NCI-H526 (cell line): ENCODE results near the gene RUNX2.
"Not testable (repeated sequence)": the region's sequence is repeated elsewhere in the genome, so short reads cannot be mapped to it uniquely, and the experiment has no call there.

Source experiments
- DNase-seq, 2 experiments: peaks; one replicate each; lab custom pipeline; 2025; lab: John Stamatoyannopoulos, UW

RUNX2 gene

DNA sequence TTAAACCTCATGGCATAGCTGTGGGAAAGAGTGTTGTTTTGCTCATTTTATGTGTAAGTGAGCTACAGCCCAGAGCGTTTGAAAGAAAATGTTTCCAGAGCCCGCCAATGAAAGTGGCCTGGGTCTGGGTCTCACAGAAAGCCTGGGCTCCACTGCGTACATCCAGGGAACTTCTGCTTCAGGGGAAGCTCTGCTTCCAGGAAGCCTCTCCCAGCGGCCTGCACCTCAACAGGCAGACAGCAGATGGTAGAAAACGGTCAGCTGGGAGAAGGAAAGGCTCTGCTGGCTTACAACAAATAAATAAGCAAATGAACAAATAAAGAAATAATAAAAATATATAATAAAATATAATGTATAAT is 320.1 kb downstream of the RUNX2 start:
- DNase-seq = peak in 1 of 2 experiments; percentile 28

DNA sequence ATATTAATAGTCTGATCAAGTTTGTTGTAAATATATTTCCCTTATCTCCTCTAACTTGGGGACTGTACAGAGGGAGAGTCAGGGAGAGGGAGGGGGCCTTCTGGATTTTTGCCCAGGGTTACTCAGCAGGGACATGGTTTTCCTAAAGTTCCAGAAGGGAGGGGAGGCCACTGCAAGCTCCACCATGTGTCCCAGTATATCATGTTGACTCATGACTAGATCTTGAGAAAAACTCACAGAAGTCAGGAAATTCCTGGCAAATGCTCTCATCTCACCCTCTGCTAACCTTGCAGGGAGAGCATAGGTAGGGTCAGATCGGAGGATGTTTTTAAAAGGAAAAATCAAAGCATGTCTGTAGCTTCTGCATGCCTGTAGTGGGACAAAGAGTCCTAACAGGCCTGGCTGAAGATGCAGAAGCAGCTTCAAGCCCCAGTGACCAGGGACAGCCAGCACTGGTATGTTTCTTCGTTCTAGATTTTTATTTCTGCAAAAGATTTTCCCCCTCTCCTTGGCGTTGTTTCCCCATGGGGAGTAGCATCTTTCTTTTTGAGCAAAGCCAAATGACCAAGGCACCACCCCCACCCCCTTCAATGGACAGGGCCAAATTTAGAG is 322.5 kb downstream of the RUNX2 start:
- DNase-seq = no peak

DNA sequence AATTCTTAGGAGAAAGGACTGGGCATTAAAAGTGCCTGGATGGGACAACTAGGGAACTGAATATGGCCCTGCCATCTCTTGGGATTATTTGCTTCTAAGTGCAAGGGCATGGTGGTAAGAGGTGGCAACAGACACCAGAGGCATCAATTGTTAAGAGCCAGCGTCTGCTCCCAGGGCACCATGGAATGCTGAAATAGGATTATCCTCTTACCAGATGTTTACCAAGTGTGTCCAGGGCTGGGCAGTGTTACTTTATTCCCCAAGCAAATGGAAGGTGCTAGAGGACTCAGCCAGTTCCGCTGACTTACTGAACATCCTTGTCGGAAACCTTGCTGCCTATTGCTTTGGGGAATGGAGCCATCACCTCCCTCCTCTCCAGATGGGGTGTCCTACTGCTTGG is 323.2 kb downstream of the RUNX2 start:
- DNase-seq = no peak

DNA sequence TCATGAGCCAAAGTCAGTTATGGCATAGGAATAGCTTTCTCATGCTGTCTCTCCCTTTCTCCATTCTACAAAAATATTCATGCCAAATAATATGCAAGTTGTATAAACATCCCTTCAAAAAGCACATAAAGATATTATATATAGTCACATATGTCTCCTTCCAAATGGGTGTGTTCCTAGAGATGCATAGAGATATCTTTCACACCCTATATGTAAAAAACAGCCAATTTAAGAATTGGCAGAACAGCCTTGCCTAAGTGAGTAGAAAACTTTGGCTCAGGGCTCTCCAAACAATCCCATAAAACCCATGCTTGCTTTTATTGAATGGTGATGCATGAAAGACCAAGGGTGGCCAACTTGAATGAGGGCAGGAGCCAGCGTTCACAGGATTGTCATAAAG is 324.3 kb downstream of the RUNX2 start:
- no peak for DNase-seq

DNA sequence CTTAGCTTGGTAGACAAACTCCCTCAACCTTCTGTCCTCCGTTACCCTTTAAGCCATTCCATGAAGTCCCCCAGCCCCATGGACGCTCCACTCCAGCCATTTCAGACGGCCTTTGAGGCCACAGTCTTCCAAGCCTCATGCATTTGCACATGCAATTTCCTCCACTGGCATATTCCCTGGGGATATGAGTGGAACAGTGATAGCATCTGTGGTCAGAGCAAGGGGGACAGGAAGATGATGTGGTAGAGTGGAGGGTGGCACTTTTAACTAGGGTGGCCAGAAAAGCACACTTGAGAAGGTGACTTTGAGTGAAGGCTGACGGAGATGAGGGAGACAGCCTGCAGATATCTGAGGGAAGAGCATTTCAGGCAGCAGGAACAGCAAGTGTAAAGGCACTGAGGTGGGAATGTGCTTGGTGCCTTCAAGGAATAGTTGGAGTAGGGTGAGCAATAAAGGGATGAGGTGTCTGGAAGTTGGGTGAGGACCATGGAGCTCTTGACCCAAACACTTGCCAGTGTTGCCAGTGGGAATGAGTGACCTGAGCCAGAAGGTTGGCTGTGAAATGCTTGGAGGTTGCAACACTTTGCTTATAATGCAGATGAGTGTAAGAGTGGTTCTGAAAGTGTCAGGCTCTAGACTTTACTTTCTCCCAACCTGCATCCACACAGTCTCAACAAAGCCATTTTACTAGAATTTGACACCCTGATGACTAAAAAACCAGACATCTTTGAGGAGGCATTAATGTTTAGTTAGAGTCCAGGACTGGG is 325.2 kb downstream of the RUNX2 start:
- no peak for DNase-seq

DNA sequence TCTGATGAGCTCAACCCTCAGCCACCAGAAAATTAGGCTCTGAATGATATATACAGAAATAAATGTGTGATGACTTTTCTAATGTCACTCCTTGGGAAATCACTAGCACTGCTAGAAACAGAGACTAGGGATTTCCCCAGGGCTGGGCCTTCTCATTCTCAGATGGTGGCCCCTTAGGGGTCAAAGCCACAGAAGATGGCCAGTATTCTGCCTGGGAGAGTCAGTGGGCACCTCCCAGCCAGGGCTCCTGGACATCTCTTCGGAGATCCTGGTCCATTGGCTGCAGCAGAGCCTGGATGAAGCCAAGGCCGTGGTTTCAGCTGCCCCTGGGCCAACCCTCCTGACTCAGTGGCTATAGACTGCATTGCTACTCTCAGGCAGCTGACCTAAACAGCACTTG is 326.5 kb downstream of the RUNX2 start:
- DNase-seq = no peak

DNA sequence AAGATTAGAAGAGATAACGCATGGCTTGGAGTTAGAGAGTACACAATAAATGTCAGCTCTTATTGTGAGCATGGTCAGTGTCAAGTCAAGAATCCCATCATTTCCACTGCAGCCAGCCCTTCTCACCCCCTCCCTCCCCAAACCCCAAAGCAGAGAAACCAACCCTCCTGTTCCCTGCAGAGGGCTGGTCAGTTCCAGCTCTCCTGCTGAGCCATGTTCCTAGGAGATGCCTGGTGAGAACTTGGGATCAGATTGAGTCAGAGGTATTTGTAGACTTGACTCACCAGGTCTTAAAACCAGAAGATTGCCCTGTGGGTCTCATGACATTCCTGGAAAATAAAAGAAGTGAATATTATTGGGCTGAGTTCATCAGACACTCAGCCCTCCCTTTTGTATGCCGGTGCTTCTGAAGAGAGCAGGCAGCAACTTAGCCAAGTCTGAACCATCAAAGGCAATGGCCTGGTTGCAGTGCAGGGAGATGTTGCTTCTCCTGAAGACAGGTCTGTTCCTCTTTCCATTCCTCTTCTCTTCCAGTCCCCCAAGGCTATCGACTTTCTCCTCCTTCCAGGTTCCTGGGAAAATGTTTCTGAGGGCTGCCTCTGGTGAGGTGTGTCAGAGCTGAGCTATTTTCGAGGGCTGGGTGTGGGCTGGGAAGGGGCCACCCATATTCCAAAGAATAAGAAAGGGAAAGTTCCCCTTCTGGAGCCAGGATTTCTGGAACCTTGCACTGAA is 327.8 kb downstream of the RUNX2 start:
- no peak for DNase-seq

DNA sequence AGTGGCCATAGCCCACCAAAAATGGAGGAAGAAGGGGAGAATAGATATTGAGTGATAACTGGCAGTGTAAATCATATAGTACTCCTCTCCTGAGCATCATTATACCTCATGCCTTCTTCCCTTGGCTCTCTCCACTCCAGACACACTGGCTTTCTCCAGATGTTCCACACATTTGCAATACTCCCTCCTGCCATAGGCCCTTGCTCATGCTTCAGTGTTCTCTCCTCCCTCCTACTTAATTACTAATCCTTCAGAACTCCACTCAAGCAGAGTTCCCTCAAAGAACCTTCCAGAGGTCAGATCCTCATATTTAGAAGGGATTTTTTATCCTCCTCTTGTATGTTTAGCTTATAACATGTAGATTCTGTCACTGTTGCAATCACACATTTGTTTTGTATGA is 329.1 kb downstream of the RUNX2 start:
- no peak for DNase-seq

DNA sequence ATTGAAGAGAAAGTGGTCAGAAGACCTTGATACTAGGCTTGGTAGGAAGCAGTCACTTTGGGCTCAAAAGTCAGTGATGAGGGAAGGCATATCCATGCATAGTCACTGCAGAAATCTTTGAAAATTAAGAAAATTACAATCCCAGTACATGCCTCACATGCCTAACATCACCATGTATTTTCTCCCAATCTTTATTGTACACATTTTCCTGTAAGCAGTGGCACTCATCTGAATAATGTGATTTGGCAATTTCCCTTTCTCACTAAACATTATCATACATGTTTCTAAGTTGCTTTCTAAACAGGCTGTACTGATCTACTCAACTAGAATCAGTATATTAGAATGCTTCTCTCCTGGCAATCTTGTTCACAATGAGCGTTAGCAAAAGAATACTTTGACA is 330.3 kb downstream of the RUNX2 start:
- DNase-seq = no peak

DNA sequence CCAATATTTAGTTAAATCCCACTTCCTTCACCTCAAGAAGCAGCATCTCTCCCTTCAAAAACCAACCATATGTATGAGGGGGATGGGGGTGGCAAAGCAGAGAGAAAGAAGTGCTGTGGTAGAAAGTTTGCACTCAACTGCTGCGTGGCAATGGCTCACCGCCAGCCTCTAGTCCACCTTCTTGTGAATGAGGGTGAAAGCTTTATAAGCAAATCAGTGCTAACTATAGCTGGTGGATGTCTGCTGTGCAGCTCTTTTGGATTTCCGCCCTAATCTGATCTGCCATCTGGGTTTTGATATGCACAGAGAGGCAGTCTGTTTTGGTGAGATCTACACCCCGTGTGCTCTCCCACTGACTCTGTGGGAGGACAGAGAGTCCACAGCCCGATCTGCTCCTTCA is 330.8 kb downstream of the RUNX2 start:
- DNase-seq = no peak

DNA sequence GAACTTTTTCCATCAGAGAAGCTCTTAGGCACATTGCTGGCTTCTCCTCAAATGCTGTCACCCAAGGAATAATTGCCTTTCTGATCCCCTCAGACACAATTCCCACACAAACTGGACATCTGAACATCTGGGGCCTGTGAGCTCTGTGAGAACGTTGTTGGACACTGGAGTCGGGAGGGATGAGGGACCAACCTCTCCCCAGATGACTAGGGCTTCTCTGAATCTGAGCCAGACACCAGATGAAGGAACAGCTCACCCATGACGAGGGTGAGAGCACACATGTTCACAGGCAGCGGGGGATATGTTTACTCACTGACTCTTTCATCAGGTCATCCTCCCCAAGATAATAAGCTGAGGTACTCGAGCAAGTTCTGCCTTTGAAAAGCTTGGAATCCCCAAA is 333.5 kb downstream of the RUNX2 start:
- no peak for DNase-seq

DNA sequence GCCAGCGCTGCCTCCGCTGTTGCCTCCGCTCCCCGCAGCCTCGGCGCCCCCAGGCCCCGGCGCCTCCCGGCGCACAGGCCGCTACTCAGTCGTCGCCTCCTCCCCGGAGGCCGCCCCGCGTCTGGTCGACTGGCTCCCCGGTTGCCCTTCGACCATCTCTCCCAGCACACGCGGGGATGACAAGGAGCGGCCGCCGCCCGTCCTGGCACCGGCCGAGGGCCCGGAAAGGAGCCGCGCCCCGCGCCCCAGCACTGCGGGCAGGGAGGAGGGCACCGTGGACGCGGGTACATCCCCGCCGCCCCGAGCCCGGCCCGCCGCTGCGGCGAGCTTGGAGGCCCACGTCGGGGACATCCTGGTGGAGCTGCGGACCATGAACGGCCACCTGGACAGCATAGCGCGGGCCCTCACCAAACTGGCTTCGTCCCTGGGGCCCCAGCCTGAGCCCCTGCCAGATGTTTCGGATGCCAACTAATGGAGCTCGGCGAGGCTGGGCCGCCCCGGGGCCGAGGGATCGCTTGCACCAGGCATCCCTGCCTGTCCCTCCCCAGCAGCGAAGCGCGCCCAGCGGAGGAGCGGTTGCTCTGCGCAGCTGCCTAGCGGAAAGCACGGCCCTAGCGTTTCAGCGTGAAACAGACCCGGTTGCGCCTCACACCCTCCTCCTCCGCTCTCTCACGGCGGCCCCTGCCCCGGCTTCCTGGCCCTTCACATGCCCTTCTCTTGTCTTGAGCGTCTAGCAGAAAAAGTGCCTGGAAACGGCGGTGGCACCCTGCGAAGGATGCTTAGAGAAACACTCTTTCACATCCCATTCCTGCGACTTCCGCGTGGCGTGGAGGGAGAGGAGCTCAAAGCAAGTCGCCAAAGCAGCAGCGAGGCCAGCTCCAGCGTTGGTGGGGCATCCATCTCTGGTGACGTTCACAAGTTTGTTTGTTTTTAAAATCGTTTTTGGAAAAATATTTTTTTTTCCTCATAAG is 335.4 kb downstream of the RUNX2 start:
- DNase-seq = no peak

DNA sequence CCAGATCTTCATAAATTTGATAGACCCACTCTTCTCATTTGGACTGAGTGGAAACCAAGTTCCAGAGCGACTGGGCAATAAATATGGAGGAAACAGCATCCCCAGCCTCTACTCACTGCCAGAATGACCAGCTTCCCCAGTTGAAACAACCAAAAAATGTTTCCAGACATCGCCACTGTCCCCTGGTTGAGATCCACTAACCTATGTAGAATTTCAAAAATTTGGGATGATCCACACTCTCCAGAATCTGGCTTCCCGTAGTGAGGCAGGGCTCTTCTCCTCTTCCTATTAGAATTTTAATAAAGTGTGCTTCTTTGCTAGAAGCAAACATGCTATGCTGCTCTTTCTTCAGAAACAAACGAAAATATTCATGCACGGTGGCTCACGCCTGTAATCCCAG is 336.6 kb downstream of the RUNX2 start:
- DNase-seq = no peak

DNA sequence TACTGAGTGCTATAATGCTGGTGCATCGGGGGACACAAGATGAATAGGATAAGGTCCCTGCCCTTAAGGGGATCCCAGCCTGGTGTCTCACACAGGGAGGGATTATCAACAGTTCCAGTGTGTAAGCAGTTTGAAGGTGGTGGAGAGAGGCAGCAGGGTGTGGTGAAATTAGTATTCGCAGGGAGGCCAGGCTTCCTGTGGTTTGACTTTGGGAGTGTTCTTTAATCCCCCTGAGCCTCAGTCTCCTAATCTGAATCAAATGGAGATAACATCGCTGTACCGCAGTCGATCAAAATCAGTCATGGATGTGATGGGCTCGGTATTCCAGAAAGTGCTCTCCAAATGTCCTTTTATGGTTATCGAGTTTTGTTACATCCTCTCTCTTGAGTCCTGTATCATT is 337.7 kb downstream of the RUNX2 start:
- peak in 1 of 2 experiments; percentile 31 for DNase-seq

DNA sequence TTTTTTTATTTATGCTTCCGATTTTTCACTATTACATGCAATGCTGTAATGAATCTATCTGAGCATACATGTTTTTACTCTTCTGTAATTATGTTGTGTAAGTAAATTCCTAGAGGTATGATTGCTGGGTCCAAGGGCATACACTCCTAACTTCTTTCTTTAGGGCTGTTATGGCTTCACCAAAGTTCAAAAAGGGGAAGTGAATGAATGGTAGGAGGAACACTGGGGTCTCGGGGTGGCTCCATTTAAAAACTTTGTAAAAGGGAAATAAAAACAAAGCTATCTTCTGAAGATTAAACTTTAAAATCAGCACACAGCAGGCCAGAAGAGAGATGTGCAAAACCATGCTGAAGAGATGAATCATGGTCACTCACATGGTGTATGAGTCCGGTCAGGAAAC is 338.7 kb downstream of the RUNX2 start:
- DNase-seq = no peak

DNA sequence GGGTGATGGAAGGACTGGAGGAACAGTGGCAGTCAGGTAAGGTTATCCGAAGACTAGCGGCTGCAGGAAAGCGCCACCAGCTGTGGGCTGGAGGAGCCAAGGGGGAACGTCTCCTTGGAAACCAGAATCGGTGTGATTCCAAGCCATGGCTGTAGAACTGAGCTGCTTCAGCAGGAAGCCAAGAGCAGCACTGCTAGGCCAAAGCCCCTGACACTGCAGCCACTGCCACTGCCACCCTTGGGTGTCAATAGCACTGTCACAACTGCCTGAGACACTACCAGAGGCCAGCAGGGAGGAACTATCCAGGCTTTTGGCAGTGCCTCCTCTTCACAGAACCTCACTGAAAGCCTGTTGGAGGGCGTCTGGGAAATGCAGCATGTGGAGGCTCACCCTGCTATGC is 339.2 kb downstream of the RUNX2 start:
- DNase-seq = peak; percentile 80 to 88

DNA sequence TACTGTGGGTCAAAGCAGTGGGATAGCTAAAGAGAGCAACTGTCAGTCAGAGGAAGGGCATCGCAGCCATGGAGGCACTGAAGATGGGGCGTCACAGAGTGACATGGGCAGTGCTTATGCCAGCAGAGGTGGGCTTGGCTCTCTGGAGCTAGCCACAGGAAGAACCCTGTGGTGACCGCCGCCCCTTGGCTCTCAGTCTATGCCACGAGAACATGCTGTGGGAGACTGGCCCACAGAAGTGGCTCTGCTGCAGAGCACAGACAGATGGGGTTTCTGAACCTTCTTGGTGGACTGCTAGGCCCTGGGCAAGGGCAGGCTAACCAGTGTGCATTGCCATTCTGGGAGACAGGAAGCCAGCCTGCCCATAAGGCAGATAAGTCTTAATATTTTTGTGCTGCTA is 339.6 kb downstream of the RUNX2 start:
- no peak for DNase-seq

DNA sequence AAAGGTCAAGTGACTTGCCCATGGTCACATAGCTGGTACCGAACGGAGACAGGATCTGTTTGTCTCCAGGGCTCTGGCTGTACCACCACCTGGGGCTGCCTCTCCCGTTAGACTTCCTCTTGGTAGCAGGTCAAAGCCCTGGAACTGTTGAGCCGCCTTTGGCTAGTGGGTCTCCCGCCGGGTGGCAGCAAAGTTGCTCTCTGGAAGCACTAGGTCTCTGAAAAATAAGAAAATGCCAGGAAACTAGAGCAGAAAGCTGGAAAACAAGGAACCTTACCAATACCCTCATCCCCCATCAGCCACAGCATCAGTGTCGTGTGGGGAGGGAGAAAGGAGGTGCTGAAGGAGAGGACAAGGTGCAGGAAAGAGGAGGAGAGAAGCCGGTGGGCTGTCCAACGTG is 340.6 kb downstream of the RUNX2 start:
- DNase-seq = no peak

DNA sequence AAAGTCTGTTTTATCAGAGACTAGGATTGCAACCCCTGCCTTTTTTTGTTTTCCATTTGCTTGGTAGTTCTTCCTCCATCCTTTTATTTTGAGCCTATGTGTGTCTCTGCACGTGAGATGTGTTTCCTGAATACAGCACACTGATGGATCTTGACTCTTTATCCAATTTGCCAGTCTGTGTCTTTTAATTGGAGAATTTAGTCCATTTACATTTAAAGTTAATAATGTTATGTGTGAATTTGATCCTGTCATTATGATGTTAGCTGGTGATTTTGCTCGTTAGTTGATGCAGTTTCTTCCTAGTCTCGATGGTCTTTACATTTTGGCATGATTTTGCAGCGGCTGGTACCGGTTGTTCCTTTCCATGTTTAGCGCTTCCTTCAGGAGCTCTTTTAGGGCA is 345.0 kb downstream of the RUNX2 start:
- not testable (repeated sequence) for DNase-seq

DNA sequence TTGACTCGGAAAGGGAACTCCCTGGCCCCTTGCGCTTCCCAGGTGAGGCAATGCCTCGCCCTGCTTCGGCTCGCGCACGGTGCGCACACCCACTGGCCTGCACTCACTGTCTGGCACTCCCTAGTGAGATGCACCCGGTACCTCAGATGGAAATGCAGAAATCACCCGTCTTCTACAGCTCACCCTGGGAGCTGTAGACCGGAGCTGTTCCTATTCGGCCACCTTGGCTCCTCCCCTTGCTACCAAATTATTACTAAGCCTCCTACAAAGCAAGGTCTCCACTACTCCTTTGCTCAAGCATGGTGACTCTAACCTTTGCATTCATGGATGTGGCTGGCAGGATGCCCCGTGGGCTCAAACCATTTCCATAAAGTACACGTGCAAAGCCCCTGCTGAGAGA is 347.0 kb downstream of the RUNX2 start:
- peak in 1 of 2 experiments; percentile 19 for DNase-seq

DNA sequence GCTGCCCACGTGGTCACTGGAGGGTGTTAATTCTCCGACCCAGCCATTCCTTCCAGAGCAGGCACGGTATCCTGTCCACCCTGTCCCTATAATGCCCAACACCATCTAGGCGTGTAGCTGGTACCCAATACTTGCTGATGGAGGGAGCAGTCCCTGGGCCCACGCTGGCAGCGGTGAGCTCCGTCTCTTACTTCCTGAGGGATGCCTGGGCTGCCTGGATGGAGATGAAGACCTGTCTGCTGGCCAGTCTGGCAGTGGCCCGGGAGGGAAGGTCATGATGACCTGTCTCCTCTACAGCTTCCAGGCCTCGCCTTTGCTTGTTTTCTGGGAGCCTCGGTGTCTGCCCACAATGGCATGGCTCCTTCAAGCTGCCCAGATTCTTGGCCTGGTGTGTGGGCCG is 347.5 kb downstream of the RUNX2 start:
- DNase-seq = no peak

DNA sequence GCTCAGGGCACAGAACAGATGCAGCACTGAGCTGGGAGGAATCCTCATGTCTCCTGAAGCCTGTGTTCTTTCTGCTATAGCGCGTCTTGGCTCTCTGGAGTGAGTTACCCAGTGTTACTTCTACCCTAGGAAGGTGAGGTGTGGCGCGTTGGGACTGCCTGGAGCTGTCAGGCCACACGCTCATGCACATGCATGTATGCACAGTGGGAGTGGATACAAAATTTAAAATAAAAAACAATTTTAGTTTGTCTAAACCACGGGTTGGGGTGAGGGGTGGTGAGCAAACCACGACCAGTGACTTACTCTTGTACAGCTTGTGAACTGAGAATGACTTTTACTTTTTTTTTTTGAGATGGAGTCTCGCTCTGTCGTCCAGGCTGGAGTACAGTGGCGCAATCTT is 348.2 kb downstream of the RUNX2 start:
- no peak for DNase-seq
